HEK293T (cell line): ENCODE data around the gene BRF1.

ENCODE experiments used
- BHLHE40 ChIP-seq: fragments of 450-650 bp; IDR thresholded peaks from 2 replicates; pipeline ENCODE4 v1.6.1; 2016; ENCODE audit warnings: mild to moderate bottlenecking, moderate library complexity, borderline replicate concordance
- CTBP1 ChIP-seq: fragments of 450-650 bp; IDR thresholded peaks from 2 replicates; pipeline ENCODE4 v1.6.1; 2016; ENCODE audit warnings: borderline replicate concordance
- ELF4 ChIP-seq: fragments of 450-650 bp; IDR thresholded peaks from 2 replicates; pipeline ENCODE4 v1.6.1; 2017; ENCODE audit warnings: antibody characterized with exemption
- FOXM1 ChIP-seq: fragments of 450-650 bp; IDR thresholded peaks from 2 replicates; pipeline ENCODE4 v1.6.1; 2017; ENCODE audit warnings: mild to moderate bottlenecking, borderline replicate concordance
- LEF1 ChIP-seq: fragments of 450-650 bp; IDR thresholded peaks from 2 replicates; pipeline ENCODE4 v1.6.1; 2017; ENCODE audit warnings: mild to moderate bottlenecking, borderline replicate concordance
- SP1 ChIP-seq: fragments of 450-650 bp; IDR thresholded peaks from 2 replicates; pipeline ENCODE4 v1.6.1; 2017

DNA sequence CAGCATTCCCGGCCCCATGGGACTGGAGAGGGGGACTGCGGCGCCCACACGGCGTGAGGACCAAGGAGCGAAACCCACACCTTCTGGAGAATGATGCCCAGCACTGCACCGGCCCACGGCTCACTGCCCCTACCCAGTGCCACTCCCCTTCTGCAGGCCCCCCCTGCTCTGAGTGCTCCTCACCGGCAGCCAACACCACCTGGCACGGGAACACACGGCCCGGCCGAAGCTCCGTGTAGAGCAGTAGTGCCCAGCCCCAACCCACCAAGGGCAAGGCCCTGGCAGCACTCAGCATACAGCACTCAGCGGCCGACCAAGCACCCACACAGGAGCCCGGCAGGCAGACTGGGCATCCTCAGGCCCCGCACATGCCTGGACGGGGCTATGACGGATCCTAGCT, 39.0 kb downstream of the BRF1 start:
- TF ChIP-seq LEF1 (no peak), SP1 (no peak), FOXM1 (no peak), ELF4 (no peak), CTBP1 (no peak), BHLHE40 (no peak)
